HL-60 (cell line): ENCODE data around the gene RPS14.

Experiments used
- GABPA ChIP-seq: IDR thresholded peaks from 2 replicates; pipeline ENCODE4 v1.6.1; 2012; ENCODE audit warnings: low read depth
- POLR2AphosphoS5 ChIP-seq: IDR thresholded peaks from 2 replicates; pipeline ENCODE4 v1.6.1; 2012; ENCODE audit warnings: low read depth
- TF ChIP-seq, protein P1 (sequence below): IDR thresholded peaks from one replicate; pipeline ENCODE4 v1.5.1; 2011; ENCODE audit warnings: low read length, control low read depth, inconsistent platforms; ENCODE audit not compliant: insufficient read depth
- TF ChIP-seq, protein P2 (sequence below): IDR thresholded peaks from 2 replicates; pipeline ENCODE4 v1.6.1; 2012; ENCODE audit warnings: low read depth; ENCODE audit not compliant: insufficient replicate concordance

DNA sequence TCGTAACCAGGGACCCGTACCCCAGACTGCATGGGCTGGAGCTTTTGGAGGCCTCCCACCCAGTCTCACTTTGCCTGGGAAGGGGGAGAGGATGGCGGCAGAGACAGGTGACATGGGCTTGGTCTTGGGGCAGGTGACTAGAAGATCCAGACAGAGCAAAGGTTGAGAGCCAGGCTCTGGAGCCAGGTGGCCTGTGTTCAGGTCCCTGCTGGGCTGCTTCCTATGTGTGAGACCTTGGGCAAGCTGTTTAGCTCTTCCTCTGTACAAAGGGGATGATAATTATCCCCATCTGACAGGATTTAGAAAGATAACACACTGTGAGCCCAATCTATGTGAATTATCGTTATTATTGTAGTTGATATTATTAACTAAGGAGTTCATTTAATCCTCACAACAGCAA is 42.3 kb upstream of the RPS14 start:
- TF ChIP-seq, protein P1, sequence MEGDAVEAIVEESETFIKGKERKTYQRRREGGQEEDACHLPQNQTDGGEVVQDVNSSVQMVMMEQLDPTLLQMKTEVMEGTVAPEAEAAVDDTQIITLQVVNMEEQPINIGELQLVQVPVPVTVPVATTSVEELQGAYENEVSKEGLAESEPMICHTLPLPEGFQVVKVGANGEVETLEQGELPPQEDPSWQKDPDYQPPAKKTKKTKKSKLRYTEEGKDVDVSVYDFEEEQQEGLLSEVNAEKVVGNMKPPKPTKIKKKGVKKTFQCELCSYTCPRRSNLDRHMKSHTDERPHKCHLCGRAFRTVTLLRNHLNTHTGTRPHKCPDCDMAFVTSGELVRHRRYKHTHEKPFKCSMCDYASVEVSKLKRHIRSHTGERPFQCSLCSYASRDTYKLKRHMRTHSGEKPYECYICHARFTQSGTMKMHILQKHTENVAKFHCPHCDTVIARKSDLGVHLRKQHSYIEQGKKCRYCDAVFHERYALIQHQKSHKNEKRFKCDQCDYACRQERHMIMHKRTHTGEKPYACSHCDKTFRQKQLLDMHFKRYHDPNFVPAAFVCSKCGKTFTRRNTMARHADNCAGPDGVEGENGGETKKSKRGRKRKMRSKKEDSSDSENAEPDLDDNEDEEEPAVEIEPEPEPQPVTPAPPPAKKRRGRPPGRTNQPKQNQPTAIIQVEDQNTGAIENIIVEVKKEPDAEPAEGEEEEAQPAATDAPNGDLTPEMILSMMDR: no peak
- no peak for TF ChIP-seq GABPA
- no peak for TF ChIP-seq POLR2AphosphoS5
- TF ChIP-seq, protein P2, sequence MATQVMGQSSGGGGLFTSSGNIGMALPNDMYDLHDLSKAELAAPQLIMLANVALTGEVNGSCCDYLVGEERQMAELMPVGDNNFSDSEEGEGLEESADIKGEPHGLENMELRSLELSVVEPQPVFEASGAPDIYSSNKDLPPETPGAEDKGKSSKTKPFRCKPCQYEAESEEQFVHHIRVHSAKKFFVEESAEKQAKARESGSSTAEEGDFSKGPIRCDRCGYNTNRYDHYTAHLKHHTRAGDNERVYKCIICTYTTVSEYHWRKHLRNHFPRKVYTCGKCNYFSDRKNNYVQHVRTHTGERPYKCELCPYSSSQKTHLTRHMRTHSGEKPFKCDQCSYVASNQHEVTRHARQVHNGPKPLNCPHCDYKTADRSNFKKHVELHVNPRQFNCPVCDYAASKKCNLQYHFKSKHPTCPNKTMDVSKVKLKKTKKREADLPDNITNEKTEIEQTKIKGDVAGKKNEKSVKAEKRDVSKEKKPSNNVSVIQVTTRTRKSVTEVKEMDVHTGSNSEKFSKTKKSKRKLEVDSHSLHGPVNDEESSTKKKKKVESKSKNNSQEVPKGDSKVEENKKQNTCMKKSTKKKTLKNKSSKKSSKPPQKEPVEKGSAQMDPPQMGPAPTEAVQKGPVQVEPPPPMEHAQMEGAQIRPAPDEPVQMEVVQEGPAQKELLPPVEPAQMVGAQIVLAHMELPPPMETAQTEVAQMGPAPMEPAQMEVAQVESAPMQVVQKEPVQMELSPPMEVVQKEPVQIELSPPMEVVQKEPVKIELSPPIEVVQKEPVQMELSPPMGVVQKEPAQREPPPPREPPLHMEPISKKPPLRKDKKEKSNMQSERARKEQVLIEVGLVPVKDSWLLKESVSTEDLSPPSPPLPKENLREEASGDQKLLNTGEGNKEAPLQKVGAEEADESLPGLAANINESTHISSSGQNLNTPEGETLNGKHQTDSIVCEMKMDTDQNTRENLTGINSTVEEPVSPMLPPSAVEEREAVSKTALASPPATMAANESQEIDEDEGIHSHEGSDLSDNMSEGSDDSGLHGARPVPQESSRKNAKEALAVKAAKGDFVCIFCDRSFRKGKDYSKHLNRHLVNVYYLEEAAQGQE: no peak
